ENCODE results near the gene SLC35E1. TPM values are rescaled to one million over a fixed set of nuclear protein-coding genes. Genes with fewer than 3 reads are reported as not detected.
"Not testable (repeated sequence)": the region's sequence is repeated elsewhere in the genome, so short reads cannot be mapped to it uniquely, and the experiment has no call there.

Gene SLC35E1
- total and polyA plus RNA-seq, 10 donors: 13.2 to 36.6 (median 29.9) TPM

- Histone ChIP-seq H3K27me3 (replicated peaks in 1 of 7) (no peaks in the 10 kb centered on the region), H3K4me1 (peaks cover 0 to 16% (median 6%) of the 10 kb centered on the region in 6 donors), H3K27ac (no peak overlapping the region), H3K4me3 (no peak overlapping the region), H3K9me3 (no peaks in the 10 kb centered on the region), H3K36me3 (peaks cover 2 to 90% (median 42%) of the 10 kb centered on the region in 6 donors)
- DNase-seq: no peak
- intact Hi-C loops (cut with DNase I; ENCODE audit: low total_unique reads): no loop called here
- 86 to 96% (median 93%) methylated on average over 16 to 24 of the region's 24 CpGs for WGBS, 5 donors
- no peak for TF ChIP-seq POLR2AphosphoS5 (IDR thresholded peaks at IDR 0.05)
- no peak for TF ChIP-seq CTCF (IDR thresholded peaks at IDR 0.05 in 8 of 11, conservative IDR thresholded peaks at IDR 0.05 in 3 of 11)
- no peak for TF ChIP-seq POLR2A (IDR thresholded peaks at IDR 0.05)
Measured at GRCh38 chr19:16514383-16515019, 57.7 kb downstream of the SLC35E1 start.

- H3K4me3 ChIP-seq; DNase-seq; intact Hi-C loops (cut with DNase I; ENCODE audit: low total_unique reads); H3K27me3 ChIP-seq (replicated peaks in 1 of 7); H3K4me1 ChIP-seq; H3K27ac ChIP-seq; H3K9me3 ChIP-seq: not testable (repeated sequence)
- WGBS, 5 donors: 92 to 97% (median 95%) methylated on average over 10 of the region's 10 CpGs
- peaks cover 0 to 82% (median 28%) of the 10 kb centered on the region in 6 donors for H3K36me3 ChIP-seq
Measured at GRCh38 chr19:16512611-16513010, 59.6 kb downstream of the SLC35E1 start.

- DNase-seq: no peak
Measured at GRCh38 chr19:16509141-16510061, 62.8 kb downstream of the SLC35E1 start.

GRCh38 chr19:16508546-16508945 lies 63.7 kb downstream of the SLC35E1 start:
- no peak overlapping the region for H3K4me3 ChIP-seq
- intact Hi-C loops (cut with DNase I; ENCODE audit: low total_unique reads): no loop called here
- H3K36me3 ChIP-seq: peaks cover 0 to 81% (median 19%) of the 10 kb centered on the region in 6 donors
- no peaks in the 10 kb centered on the region for H3K27me3 ChIP-seq (replicated peaks in 1 of 7)
- 93 to 98% (median 96%) methylated on average over 5 of the region's 5 CpGs for WGBS, 5 donors
- TF ChIP-seq POLR2A (IDR thresholded peaks at IDR 0.05) (no peak), POLR2AphosphoS5 (IDR thresholded peaks at IDR 0.05) (no peak), CTCF (IDR thresholded peaks at IDR 0.05 in 8 of 11, conservative IDR thresholded peaks at IDR 0.05 in 3 of 11) (no peak)
- DNase-seq: no peak
- no peaks in the 10 kb centered on the region for H3K4me1 ChIP-seq
- no peak overlapping the region for H3K27ac ChIP-seq
- no peaks in the 10 kb centered on the region for H3K9me3 ChIP-seq

More at GRCh38 chr19:16509141-16510061, 62.8 kb downstream of the SLC35E1 start:
- peaks cover 0 to 81% (median 19%) of the 10 kb centered on the region in 6 donors for H3K36me3 ChIP-seq
- TF ChIP-seq POLR2AphosphoS5 (IDR thresholded peaks at IDR 0.05) (no peak), CTCF (IDR thresholded peaks at IDR 0.05 in 8 of 11, conservative IDR thresholded peaks at IDR 0.05 in 3 of 11) (no peak), POLR2A (IDR thresholded peaks at IDR 0.05) (no peak)
- WGBS, 5 donors: 90 to 94% (median 94%) methylated on average over 28 of the region's 28 CpGs
- intact Hi-C loops (cut with DNase I; ENCODE audit: low total_unique reads): no loop called here
- H3K4me1 ChIP-seq: no peaks in the 10 kb centered on the region
- H3K4me3 ChIP-seq: no peak overlapping the region
- H3K27ac ChIP-seq: no peak overlapping the region
- H3K27me3 ChIP-seq (replicated peaks in 1 of 7): no peaks in the 10 kb centered on the region
- no peaks in the 10 kb centered on the region for H3K9me3 ChIP-seq

Measured in spleen (tissue), 11 donors.